Right atrium auricular region (tissue), 2 donors: Measurements from ENCODE around the gene NEK5. TPM values are rescaled to one million over a fixed set of nuclear protein-coding genes. Genes with fewer than 3 reads are reported as not detected.
A peak's percentile ranks its signal among the peaks of the same experiment; 100 is the strongest.

Source experiments
- DNase-seq: peaks from one replicate; pipeline ENCODE4 v3.0.0-alpha.2; 2019; ENCODE audit warnings: low spot score
- H3K27ac ChIP-seq, 2 donors: fragments of 200-600 bp; sonication (generic); 1 replicate in 1 of 2; 2 replicates in 1 of 2; pipeline ENCODE4 v1.5.1; 2016 to 2019
- H3K27me3 ChIP-seq, 2 donors: fragments of 200-600 bp; sonication (generic); one replicate each; pipeline versions ENCODE4 v1.5.1 to v1.6.0; 2017 to 2019
- H3K36me3 ChIP-seq: fragments of 200-600 bp; sonication (generic); one replicate; pipeline ENCODE4 v1.5.1; 2016
- H3K4me1 ChIP-seq, 2 donors: fragments of 200-600 bp; sonication (generic); one replicate each; pipeline versions ENCODE4 v1.5.1 to v1.6.0; 2017 to 2019
- H3K4me3 ChIP-seq, 2 donors: fragments of 200-600 bp; sonication (generic); 1 replicate in 1 of 2; 2 replicates in 1 of 2; pipeline ENCODE4 v1.5.1; 2017 to 2019; ENCODE audit warnings: mild to moderate bottlenecking in 1 of 2, moderate library complexity in 1 of 2
- H3K9me3 ChIP-seq, 2 donors: fragments of 200-600 bp; sonication (generic); one replicate each; pipeline ENCODE4 v1.5.1; 2019
- CTCF ChIP-seq, 2 donors: fragments of 200-600 bp; sonication (generic); IDR thresholded peaks; one replicate each; pipeline ENCODE4 v1.5.1; 2019; ENCODE audit warnings: antibody characterized with exemption in 2 of 2
- total RNA-seq, 2 donors: library from RNA; depleted of rRNA; stranded (reverse); fragments of >200 nt; gene quantifications; one replicate each; pipeline ENCODE4 v1.1.0, GENCODE V29; 2016

The NEK5 gene
- total RNA-seq, 2 donors from 2014 or later: 0.55 to 1.1 TPM

DNA sequence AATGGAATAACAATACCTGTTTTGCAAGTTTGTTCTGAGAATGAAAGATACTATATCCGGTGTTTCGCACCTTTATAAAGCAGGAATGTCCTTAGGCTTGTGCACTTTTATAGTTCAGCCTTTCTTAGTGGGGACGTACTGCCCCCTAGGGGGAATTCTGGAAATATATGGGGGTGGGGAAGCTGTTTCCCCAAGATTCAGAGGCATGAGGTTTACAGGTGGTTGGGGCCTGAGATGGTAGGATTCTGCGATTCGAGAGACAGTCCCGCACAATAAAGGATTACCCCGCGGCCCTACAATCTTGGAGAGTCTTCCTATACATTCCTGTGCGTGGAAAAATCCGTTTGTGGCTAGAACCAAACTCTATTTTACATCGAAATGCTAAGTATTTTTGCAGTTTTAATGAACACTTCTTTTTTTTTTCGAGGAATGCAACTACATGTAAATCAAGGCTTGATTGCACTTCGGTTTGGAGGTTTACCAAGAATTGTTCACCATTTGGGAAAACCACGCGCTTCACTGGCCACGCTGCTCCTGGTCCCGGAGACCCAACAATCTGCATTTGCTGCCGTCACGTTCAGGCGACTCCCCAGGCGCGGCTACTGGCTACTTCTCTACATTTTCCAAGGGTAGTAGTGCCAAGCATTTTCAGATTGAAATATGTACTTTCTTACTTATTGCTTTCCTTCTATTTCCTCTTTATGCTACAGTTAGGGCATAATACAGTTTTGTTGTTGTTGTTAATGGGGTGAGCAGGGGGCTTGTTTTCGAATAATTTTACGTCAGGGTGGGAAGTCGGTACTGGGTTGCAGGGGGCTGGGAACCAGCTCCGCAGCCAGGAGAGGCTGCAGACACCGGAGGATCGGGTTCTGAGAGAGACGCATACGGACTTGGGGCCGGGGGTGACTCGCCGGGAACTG is 830 bp downstream of the NEK5 start:
- Histone ChIP-seq H3K4me3 (peak overlapping the region; percentile 50 to 66), H3K27me3 (no peaks in the 10 kb centered on the region), H3K4me1 (peaks cover 0 to 8% of the 10 kb centered on the region in 2 donors), H3K27ac (peak overlapping the region in 1 of 2 donors; percentile 18), H3K9me3 (no peaks in the 10 kb centered on the region), H3K36me3 (peaks cover 21% of the 10 kb centered on the region)
- peak; percentile 79 to 88 for TF ChIP-seq CTCF (IDR thresholded peaks at IDR 0.05)
- DNase-seq: no peak

DNA sequence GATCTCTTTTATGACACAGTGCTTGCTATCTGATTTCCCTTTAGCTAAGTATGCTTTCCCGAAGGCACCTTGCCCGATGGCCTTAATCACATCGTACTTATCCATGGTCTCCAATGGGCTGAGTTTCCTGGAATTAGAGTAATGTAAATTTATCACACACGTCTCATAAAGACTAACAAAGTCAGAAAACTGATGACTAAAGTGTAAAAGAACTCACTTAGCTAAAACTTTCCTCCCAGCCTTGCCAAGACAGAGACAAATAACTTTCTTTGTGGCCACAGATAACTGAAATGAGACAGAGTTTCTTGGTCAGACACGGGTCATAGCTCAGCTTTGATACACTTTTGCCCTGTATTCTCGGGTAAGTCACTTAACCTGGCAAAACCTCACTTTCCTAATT is 1.5 kb downstream of the NEK5 start:
- Histone ChIP-seq H3K4me1 (peaks cover 0 to 8% of the 10 kb centered on the region in 2 donors), H3K4me3 (peak overlapping the region in 1 of 2 donors; percentile 66), H3K9me3 (no peaks in the 10 kb centered on the region), H3K27me3 (no peaks in the 10 kb centered on the region), H3K36me3 (peaks cover 15% of the 10 kb centered on the region), H3K27ac (no peak overlapping the region)
- TF ChIP-seq CTCF (IDR thresholded peaks at IDR 0.05): no peak
- DNase-seq: no peak

DNA sequence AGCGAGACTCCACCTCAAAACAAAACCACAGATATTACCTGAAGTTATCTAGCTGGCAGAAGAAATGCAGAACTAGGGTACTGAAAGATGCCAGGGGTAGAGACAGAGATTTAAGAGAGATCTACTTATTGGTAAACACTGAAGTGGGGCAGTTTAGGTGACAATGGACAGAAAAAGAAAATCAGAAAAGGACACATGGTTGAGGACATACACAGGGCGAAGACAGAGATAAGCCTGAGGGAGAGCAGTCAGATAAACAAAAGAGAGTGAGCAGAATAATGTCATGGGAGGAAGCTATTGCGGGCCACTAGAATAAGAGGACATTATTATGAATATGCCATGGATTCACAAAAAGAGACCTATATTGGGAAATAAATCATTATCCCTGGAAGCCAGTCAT is 3.3 kb downstream of the NEK5 start:
- Histone ChIP-seq H3K4me1 (peaks cover 0 to 8% of the 10 kb centered on the region in 2 donors), H3K9me3 (no peaks in the 10 kb centered on the region), H3K36me3 (no peaks in the 10 kb centered on the region), H3K27me3 (no peaks in the 10 kb centered on the region), H3K27ac (no peak overlapping the region), H3K4me3 (no peak overlapping the region)
- no peak for TF ChIP-seq CTCF (IDR thresholded peaks at IDR 0.05)
- DNase-seq: no peak

DNA sequence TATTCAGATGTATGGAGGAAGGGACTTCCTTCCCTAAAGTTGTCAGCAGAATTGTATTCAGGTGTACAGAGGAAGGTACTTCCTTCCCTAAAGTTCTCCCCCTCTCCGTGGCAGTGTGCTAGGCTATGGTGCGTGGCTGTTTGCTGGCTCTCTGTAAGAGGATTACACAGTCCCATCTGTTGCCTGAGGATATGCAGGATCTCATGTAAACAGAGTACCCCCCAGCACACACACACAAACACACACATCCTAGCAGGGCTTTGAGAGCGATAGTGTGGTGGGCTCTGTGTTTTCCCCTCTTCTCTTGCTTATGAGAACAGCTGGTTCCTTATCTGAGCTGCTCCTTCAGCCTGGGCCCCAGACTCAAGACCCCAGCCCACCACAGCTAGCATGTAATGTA is 10.3 kb downstream of the NEK5 start:
- H3K27me3 ChIP-seq: no peaks in the 10 kb centered on the region
- TF ChIP-seq CTCF (IDR thresholded peaks at IDR 0.05): no peak
- H3K4me1 ChIP-seq: no peaks in the 10 kb centered on the region
- no peak for DNase-seq
- H3K27ac ChIP-seq: no peak overlapping the region
- no peaks in the 10 kb centered on the region for H3K36me3 ChIP-seq
- H3K9me3 ChIP-seq: no peaks in the 10 kb centered on the region
- no peak overlapping the region for H3K4me3 ChIP-seq

DNA sequence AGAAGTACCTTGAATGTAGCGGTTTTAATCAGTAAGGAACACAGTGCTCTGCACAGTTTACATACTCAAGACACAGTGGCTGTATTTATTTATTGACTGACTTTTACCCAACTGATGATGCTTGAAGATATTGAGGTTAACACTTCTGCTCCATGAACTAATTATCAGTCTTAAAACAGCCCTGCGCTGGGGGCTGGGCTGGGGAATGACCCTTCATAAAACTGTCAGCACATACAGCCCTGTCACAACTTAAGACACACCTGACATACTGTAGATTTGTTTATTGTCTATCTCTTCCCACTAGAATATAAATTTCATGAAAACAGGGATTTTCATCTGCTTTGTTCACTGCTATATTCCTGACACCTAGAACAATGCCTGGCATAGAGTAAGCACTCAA is 10.8 kb downstream of the NEK5 start:
- Histone ChIP-seq H3K27me3 (no peaks in the 10 kb centered on the region), H3K4me3 (no peak overlapping the region), H3K9me3 (no peaks in the 10 kb centered on the region), H3K4me1 (no peaks in the 10 kb centered on the region), H3K36me3 (no peaks in the 10 kb centered on the region), H3K27ac (no peak overlapping the region)
- DNase-seq: no peak
- TF ChIP-seq CTCF (IDR thresholded peaks at IDR 0.05): no peak
